Embryonic facial prominence (tissue), 1 donor: ENCODE data around the gene MNAT1.
"Not testable (repeated sequence)": the region's sequence is repeated elsewhere in the genome, so short reads cannot be mapped to it uniquely, and the experiment has no call there.

ENCODE experiments used
- DNase-seq: peaks from one replicate; pipeline ENCODE4 v3.0.0-alpha.2; 2016; ENCODE audit errors: extremely low spot score

The MNAT1 gene

DNA sequence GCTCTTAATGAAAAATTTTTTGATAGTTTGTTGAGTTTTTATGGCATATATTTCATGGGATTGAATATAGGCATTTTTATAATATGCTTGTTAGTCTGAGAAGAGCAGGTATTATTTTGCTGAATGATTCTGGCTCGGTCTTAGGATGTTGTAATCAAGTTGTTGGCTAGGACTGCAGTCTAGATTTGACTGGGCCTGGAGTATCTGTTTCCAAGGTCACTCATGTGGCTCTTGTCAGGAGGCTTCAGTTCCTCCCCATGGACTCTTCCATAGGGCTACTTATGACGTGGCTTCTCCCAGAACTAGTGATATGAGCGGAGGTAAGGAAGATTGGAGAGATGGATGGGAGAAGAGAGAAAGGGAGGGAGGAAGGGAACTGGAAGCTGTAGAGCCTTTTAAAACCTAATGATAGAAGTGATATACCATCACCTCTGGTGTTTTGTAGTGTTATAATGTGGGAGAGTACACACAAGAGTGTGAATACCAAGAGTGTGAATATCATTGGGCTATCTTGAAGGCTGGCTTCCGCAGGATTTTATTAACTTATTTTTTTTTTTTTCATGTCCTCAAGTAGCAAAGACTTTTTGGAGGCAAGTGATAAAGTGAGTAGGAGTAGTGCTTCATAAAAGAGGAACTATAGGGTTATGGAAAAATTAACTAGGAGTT, 4.4 kb downstream of the MNAT1 start:
- no peak for DNase-seq

- DNase-seq: no peak
These were observed 10.0 kb downstream of the MNAT1 start for GRCh38 chr14:60744566-60744965.

DNA sequence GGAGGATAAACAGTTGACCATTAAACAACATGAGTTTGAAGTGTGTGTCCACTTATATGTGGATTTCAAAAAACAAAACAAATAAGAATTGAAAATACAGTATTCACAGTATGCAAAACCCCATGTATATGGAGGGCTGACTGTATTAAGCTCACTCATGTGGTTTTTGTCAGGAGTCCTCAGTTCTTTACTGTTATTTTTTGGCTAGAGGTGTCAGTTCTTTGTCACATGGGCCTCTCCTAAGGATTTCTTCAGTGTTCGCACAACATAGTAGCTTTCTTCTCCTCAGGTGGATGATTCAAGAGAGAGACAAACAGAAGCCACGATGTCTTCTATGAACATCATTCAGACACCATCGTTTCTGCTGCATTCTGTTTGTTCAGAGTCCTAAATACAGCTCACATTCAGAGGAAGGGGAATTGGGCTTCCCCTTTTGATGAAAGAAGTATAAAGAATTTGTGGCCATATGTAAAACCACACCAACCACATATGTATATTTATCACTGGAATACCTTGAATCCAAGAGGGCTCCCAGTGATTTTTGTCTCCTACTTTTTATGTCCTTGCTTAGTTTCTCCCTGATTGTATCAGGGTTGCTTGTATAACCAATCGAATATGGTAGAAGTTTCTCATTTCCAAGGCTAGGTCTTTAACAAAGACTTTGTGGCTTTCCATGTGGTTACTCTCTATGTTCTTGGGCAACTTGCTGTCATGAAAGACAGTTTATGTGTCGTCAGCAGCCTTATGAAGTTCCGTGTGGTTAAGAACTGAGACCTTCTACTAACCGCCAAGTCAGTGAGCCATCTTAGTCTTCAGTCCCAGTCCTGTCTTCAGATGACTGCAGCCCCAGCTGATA, 18.9 kb downstream of the MNAT1 start:
- DNase-seq: no peak

DNA sequence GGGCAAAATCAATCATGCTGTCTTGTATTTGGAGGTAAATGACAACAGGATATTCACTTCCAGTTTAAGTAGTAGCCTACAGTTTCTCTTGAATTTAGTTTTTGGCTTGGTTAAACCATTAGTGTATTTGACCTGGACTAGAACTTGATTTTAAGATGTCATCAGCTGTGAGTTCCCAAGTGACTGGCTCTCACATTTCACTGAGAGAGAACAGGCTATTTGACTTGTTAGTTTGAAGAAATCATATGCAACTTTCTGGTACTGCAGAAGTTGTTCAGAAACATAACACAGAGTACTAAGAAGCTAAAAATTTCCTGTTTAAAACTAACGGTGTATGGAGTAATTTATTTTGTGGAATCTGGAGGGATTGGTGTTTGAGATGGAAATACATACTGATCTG, 22.3 kb downstream of the MNAT1 start:
- no peak for DNase-seq

- DNase-seq: no peak
These were observed 23.0 kb downstream of the MNAT1 start for GRCh38 chr14:60757567-60758002.

GRCh38 chr14:60758885-60759284, 24.3 kb downstream of the MNAT1 start:
- DNase-seq: no peak

DNA sequence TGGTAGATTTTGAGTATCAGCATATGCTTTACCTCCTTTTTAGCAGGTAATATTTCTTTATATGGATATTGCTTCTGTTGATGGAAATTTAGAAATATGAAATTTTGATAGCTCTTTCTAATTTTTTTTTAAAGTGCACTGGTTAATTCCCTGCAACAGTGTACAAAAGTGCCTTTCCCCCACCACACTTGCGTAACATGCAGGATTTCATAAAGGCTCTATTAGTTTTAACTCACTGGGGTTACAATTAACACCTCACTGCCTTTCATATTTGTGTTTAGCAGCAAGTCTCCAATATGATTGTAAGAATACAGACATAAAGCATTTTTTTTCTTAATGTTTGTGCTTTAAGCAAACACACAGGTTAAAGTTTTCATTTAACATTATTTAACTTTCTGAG, 25.6 kb downstream of the MNAT1 start:
- DNase-seq: no peak

DNA sequence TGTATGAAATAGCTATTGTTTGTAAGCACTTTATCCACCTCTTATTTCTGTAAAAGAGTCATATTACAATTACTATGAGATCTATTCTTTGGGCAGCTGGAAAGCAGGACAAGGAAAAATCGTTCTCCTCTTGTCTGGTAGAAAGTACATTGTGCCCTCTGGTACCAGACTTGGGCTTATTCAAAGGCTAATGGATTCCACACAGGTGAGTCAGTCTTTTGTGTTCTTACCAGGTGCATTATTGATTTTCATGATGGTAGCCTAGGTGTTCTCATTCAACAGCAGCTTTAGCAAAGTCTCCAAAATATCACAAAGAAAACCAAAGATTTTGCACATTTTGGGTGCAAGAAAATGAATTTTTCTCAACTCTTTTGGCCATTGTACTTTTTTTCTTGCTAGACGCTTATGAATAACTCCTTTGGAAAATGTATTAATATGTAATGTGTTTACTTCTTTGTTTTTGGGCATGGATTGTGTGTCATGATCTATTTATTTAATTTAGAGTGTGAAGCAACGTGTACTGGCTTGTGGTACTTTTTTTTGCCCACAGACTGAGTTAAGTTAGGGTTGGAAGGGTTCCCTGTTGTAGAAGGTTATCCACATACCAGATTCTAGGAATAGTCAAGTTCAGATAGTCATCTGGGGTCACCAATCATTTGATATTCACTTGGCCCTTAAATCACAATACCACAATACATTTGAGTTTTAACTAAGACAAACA, 26.2 kb downstream of the MNAT1 start:
- no peak for DNase-seq

- no peak for DNase-seq
These were observed 34.0 kb downstream of the MNAT1 start for GRCh38 chr14:60768602-60769001.

DNA sequence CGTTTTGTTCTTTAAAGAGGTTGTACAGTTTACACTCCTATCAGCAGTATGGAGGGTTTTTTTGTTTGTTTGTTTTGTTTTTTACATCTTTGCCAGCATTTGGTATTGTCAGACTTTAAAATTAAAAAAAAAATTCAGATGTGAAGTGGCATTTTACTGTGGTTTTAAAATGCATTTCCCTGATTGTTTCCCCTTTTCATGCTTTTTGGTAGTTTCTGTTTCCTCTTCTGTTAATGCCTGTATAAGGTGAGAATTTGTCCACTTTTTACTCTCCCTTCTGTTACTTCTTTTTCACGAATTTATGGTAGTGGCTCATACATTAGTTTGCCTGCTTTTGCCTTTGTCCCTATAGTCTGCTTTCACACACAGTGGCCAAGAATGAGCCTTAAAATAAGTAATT, 36.6 kb downstream of the MNAT1 start:
- DNase-seq: no peak

DNA sequence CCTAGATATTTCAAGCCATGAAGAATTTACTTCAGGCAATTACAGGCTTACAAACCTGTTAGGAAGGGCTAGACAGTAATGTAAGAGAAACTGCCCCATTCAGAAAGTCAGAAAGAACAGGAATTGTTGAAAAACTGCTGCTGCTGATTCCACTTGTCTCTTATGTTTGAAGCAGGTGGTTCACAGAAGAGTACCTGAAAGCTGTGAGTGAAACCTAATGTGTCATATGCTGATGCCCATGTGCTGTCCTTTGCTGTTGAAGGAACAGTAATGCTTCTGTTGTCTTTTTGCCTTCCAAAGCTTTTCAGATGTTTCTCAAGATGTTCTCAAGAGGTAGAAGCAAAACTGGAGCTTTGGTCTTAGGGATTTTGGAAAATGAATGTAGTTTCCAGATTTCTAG, 39.0 kb downstream of the MNAT1 start:
- DNase-seq: no peak

DNA sequence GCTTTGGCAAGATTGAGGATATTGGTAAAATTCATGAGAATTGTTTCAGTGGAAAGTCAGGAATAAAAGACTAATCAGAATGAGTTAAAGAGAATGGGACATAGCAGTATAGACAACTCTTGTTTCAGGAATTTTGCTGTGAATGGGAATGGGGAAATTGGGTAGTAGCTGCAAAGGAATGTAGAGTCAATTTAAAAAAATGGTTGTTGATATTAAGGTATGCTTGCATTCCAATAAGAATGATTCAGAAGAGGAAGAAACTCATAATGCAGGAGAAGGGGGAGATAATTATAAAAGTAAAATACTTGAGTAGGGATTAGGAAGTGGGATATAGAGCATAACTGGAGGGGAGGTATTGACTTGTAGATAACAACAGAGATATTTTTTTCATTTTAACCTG, 40.7 kb downstream of the MNAT1 start:
- DNase-seq: no peak

DNA sequence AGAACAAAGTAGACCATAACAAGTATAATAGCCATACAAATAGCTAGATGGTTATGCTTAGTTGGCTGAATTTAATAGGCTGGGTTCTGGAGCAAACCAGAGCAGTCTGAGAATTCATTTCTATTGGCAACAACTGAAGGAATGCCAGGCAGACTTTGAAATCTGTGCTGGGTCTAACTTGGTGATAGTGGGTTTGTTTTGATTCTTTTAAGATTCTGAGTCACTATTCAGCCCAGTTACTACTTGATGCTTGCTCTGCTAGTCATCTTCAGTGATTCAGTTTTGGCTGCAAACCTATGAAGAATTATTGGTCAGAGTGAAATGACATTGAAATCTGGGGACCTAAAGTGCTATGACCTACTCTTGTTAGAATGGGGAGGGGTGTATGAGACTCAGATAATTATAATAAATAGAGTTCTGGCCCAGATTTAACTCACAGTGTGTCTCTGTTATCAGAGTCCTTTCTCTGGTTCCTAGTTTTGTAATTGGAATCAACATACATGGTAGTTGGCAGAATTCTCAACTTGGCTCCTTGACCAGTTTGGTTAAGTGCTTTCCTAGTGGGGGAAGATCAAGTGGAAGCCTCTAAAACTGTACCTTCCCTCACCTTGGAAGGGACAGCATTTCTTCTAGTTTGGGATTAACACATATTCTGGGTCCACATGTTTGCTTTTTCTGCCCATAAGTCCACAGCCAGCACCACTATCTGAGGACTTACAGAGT, 43.5 kb downstream of the MNAT1 start:
- no peak for DNase-seq

- not testable (repeated sequence) for DNase-seq
These were observed 45.4 kb downstream of the MNAT1 start for GRCh38 chr14:60779745-60780514.

- DNase-seq: not testable (repeated sequence)
These were observed 46.0 kb downstream of the MNAT1 start for GRCh38 chr14:60780558-60780957.

DNA sequence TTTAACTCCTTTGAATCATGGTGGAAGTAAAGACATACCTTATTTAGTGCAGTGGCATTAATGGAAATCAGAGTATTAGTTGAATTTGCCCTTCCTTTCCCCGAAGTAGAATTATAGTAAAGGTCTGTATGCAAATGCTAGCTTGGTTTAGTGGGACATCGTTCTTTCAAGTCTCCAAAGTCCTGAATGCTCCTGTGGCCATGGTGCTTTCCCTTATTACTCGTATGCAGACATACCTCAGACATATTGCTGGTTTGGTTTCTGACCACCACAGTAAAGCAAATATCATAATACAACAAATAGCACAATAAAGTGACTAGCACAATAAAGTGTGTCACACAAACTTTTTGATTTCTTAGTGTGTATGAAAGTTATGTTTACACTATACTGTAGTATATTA, 52.3 kb downstream of the MNAT1 start:
- no peak for DNase-seq

- no peak for DNase-seq
These were observed 55.1 kb downstream of the MNAT1 start for GRCh38 chr14:60789656-60790055.

DNA sequence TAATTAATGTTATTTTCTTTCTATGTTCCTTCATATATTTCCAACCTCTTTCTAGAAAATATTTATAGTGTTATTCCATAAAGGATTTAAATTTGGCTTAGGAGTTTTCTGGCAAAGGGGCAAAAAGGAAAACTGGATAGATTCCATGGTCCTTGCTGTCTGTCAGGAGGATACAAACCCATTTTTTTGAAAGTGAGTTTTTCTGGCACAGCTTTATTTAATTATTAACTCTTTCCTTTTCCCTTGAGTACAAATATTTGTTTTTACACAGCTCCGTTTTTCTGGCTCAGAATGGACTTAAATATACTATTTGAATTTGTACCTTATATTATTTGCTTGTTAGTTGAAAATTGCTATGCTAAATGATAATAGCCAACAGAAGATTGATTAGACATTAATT, 56.3 kb downstream of the MNAT1 start:
- DNase-seq: no peak

- no peak for DNase-seq
These were observed 61.9 kb downstream of the MNAT1 start for GRCh38 chr14:60796434-60796833.

GRCh38 chr14:60800409-60800808, 65.8 kb downstream of the MNAT1 start:
- DNase-seq: no peak

DNA sequence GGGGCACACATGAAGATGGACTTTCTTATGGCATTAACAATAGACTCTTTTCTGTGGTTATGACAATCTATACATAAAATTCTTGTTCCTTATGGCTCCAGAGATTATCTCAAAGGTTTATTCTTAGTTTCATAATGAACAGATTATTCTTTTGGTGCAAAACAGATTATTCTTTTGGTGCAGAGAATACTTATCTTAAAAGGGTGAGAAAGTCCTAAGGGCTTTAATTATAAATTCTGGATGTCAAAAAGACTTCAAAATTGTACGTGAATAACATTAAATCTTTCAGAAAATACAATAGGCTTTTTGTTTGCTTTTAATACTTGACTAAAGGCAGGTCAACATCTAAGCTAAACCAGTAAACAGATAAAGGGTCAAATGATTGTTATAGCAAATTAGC, 69.3 kb downstream of the MNAT1 start:
- DNase-seq: no peak
